ENCODE measurements around the gene RPP30. TPM values are rescaled to one million over a fixed set of nuclear protein-coding genes. Genes with fewer than 3 reads are reported as not detected.

The RPP30 gene
- 10 to 100 TPM; 31.8 to 48.7 (median 40.3) TPM for total RNA-seq

- TF ChIP-seq, protein P1, sequence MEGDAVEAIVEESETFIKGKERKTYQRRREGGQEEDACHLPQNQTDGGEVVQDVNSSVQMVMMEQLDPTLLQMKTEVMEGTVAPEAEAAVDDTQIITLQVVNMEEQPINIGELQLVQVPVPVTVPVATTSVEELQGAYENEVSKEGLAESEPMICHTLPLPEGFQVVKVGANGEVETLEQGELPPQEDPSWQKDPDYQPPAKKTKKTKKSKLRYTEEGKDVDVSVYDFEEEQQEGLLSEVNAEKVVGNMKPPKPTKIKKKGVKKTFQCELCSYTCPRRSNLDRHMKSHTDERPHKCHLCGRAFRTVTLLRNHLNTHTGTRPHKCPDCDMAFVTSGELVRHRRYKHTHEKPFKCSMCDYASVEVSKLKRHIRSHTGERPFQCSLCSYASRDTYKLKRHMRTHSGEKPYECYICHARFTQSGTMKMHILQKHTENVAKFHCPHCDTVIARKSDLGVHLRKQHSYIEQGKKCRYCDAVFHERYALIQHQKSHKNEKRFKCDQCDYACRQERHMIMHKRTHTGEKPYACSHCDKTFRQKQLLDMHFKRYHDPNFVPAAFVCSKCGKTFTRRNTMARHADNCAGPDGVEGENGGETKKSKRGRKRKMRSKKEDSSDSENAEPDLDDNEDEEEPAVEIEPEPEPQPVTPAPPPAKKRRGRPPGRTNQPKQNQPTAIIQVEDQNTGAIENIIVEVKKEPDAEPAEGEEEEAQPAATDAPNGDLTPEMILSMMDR (IDR thresholded peaks at IDR 0.05): no peak
- TF ChIP-seq POLR2AphosphoS5 (IDR thresholded peaks at IDR 0.05): peak in 2 of 3 donors; percentile 52 to 63
- peak; percentile 32 for TF ChIP-seq POLR2A (IDR thresholded peaks at IDR 0.05)
- Histone ChIP-seq H3K27me3 (no peaks in the 10 kb centered on the region), H3K36me3 (no peaks in the 10 kb centered on the region), H3K27ac (peak within 1 kb of the TSS; percentile 72 to 79), H3K4me3 (peak within 1 kb of the TSS; percentile 73 to 78 (median 77)), H3K9me3 (no peaks in the 10 kb centered on the region), H3K4me1 (peaks cover 0 to 4% of the 10 kb centered on the region in 2 donors)
- intact Hi-C loops (cut with DNase I; ENCODE audit: low total_unique reads): no loop called here
- peak; percentile 77 to 83 for DNase-seq (ENCODE audit: low spot score in 2 of 2)
These were observed at the start of gene RPP30 for GRCh38 chr10:90871766-90872647. Gene RPP30 (plus strand): TSS chr10:90871974. CDS start chr10:90871987, 13 bp downstream.

- intact Hi-C loops (cut with DNase I; ENCODE audit: low total_unique reads): no loop called here
- H3K36me3 ChIP-seq: no peaks in the 10 kb centered on the region
These were observed 49.3 kb upstream of the RPP30 start for GRCh38 chr10:90822508-90822907.

DNA sequence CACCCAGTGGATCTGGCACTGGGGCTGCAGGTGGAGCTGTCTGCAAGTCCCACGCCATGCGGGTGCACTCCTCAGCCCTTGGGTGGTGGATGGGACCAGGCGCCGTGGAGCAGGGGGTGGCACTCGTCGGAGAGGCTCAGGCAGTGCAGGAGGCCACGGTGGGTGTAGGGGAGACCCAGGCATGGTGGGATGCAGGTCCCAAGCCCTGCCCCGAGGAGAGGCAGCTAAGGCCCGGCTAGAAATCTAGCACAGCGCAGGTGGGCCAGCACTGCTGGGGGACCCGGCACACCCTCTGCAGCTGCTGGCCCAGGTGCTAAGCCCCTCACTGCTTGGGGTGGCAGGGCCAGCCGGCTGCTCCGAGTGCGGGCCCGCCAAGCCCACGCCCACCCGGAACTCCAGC lies 39.7 kb upstream of the RPP30 start:
- TF ChIP-seq, protein P1 (IDR thresholded peaks at IDR 0.05): no peak
- no peak for TF ChIP-seq POLR2AphosphoS5 (IDR thresholded peaks at IDR 0.05)
- TF ChIP-seq POLR2A (IDR thresholded peaks at IDR 0.05): no peak
- H3K36me3 ChIP-seq: no peaks in the 10 kb centered on the region
- intact Hi-C loops (cut with DNase I; ENCODE audit: low total_unique reads): loop anchor here (10.0 kb wide), 1 partner anchor 1657 kb away; no protein-coding TSS in a partner anchor
- no peak overlapping the region for H3K27ac ChIP-seq
- no peaks in the 10 kb centered on the region for H3K4me1 ChIP-seq
- no peaks in the 10 kb centered on the region for H3K9me3 ChIP-seq
- no peak overlapping the region for H3K4me3 ChIP-seq
- no peaks in the 10 kb centered on the region for H3K27me3 ChIP-seq
- no peak for DNase-seq (ENCODE audit: low spot score in 2 of 2)

More at GRCh38 chr10:90822508-90822907, 49.3 kb upstream of the RPP30 start:
- Histone ChIP-seq H3K4me1 (no peaks in the 10 kb centered on the region), H3K27me3 (no peaks in the 10 kb centered on the region), H3K27ac (no peak overlapping the region), H3K9me3 (peaks cover 9 to 14% of the 10 kb centered on the region in 2 donors), H3K4me3 (no peak overlapping the region)
- TF ChIP-seq POLR2AphosphoS5 (IDR thresholded peaks at IDR 0.05) (no peak), POLR2A (IDR thresholded peaks at IDR 0.05) (no peak)
- DNase-seq (ENCODE audit: low spot score in 2 of 2): no peak

DNA sequence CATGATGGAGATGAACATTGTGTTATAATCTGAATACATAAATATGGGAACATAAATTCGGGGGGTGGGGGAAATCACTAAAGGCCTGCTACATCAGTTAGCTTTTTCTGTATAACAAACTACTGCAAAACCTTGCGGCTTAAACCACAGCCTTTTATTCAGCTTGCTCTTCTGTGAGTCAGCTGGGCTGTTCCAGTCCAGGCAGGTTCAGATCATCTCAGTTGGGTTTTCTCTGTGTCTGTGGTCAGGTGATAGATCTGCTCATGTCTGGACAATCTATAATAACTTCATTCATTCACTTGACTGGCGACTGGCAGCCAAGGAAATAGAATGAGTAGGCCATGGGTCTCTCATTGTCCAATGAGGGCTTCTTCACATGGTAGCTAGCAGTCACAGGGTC lies 37.4 kb upstream of the RPP30 start:
- Histone ChIP-seq H3K4me1 (no peaks in the 10 kb centered on the region), H3K36me3 (no peaks in the 10 kb centered on the region), H3K27me3 (no peaks in the 10 kb centered on the region), H3K27ac (no peak overlapping the region), H3K9me3 (no peaks in the 10 kb centered on the region), H3K4me3 (no peak overlapping the region)
- no peak for DNase-seq (ENCODE audit: low spot score in 2 of 2)
- intact Hi-C loops (cut with DNase I; ENCODE audit: low total_unique reads): loop anchor here (10.0 kb wide), 1 partner anchor 1660 kb away; no protein-coding TSS in a partner anchor
- TF ChIP-seq POLR2AphosphoS5 (IDR thresholded peaks at IDR 0.05) (no peak), POLR2A (IDR thresholded peaks at IDR 0.05) (no peak)
- TF ChIP-seq, protein P1 (IDR thresholded peaks at IDR 0.05): no peak

DNA sequence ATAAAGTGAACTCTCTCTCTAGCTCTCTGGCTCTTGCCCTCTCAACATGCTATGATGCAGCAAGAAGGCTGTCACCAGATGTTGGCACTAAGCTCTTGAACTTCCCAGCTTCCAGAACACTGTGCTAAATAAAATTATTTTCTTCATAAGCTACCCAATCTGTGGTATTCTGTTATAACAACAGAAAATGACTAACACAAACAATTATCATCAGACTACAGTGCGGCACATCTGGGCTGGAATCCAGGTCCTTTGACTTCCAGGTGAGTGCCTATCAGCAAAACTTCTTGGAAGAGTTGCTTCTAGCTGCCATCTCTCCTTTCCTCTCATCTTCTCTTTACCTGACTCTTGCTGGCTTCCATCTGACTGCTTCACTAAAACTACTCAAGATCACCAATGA lies 34.3 kb upstream of the RPP30 start:
- no peak overlapping the region for H3K4me3 ChIP-seq
- intact Hi-C loops (cut with DNase I; ENCODE audit: low total_unique reads): loop anchor here (10.0 kb wide), 1 partner anchor 1663 kb away; no protein-coding TSS in a partner anchor
- H3K27me3 ChIP-seq: no peaks in the 10 kb centered on the region
- H3K27ac ChIP-seq: no peak overlapping the region
- no peaks in the 10 kb centered on the region for H3K36me3 ChIP-seq
- H3K4me1 ChIP-seq: no peaks in the 10 kb centered on the region
- TF ChIP-seq POLR2A (IDR thresholded peaks at IDR 0.05) (no peak), POLR2AphosphoS5 (IDR thresholded peaks at IDR 0.05) (no peak)
- TF ChIP-seq, protein P1 (IDR thresholded peaks at IDR 0.05): no peak
- H3K9me3 ChIP-seq: no peaks in the 10 kb centered on the region
- no peak for DNase-seq (ENCODE audit: low spot score in 2 of 2)
